ENCODE measurements around the gene FHOD3.

Gene FHOD3

GRCh38 chr18:36777566-36777965, 480.1 kb downstream of the FHOD3 start:
- no peak for TF ChIP-seq SPI1 (IDR thresholded peaks at IDR 0.05; ENCODE audit: low read depth, low read length)
- TF ChIP-seq POU2F2 (IDR thresholded peaks at IDR 0.05; ENCODE audit: low read depth, low read length) = no peak
- TF ChIP-seq TAF1 (IDR thresholded peaks at IDR 0.05; ENCODE audit: low read depth, low read length) = no peak
- TF ChIP-seq POLR2A (IDR thresholded peaks at IDR 0.05; ENCODE audit: low read depth, low read length) = no peak
- TF ChIP-seq PAX5 (IDR thresholded peaks at IDR 0.05; ENCODE audit: insufficient read depth, low read length, severe bottlenecking) = no peak
- TF ChIP-seq POLR2AphosphoS5 (IDR thresholded peaks at IDR 0.05; ENCODE audit: low read depth, low read length) = no peak
- FAIRE-seq (no peak), DNase-seq (ENCODE audit: insufficient read length, low spot score) (no peak)

GRCh38 chr18:36780748-36781147, 483.2 kb downstream of the FHOD3 start:
- no peak for TF ChIP-seq PAX5 (IDR thresholded peaks at IDR 0.05; ENCODE audit: insufficient read depth, low read length, severe bottlenecking)
- no peak for TF ChIP-seq POLR2AphosphoS5 (IDR thresholded peaks at IDR 0.05; ENCODE audit: low read depth, low read length)
- no peak for TF ChIP-seq POU2F2 (IDR thresholded peaks at IDR 0.05; ENCODE audit: low read depth, low read length)
- no peak for TF ChIP-seq SPI1 (IDR thresholded peaks at IDR 0.05; ENCODE audit: low read depth, low read length)
- TF ChIP-seq POLR2A (IDR thresholded peaks at IDR 0.05; ENCODE audit: low read depth, low read length) = no peak
- TF ChIP-seq TAF1 (IDR thresholded peaks at IDR 0.05; ENCODE audit: low read depth, low read length) = no peak
- DNase-seq (ENCODE audit: insufficient read length, low spot score) (no peak), FAIRE-seq (no peak)

- TF ChIP-seq POLR2AphosphoS5 (IDR thresholded peaks at IDR 0.05; ENCODE audit: low read depth, low read length) (no peak), POU2F2 (IDR thresholded peaks at IDR 0.05; ENCODE audit: low read depth, low read length) (no peak), SPI1 (IDR thresholded peaks at IDR 0.05; ENCODE audit: low read depth, low read length) (no peak), TAF1 (IDR thresholded peaks at IDR 0.05; ENCODE audit: low read depth, low read length) (no peak), PAX5 (IDR thresholded peaks at IDR 0.05; ENCODE audit: insufficient read depth, low read length, severe bottlenecking) (no peak), POLR2A (IDR thresholded peaks at IDR 0.05; ENCODE audit: low read depth, low read length) (no peak)
- DNase-seq (ENCODE audit: insufficient read length, low spot score) (no peak), FAIRE-seq (no peak)
Measured at GRCh38 chr18:36782710-36783109, 485.2 kb downstream of the FHOD3 start.

- no peak for FAIRE-seq
Measured at GRCh38 chr18:36783792-36784191, 486.3 kb downstream of the FHOD3 start.

GRCh38 chr18:36786686-36787085, 489.2 kb downstream of the FHOD3 start:
- no peak for FAIRE-seq
- TF ChIP-seq TAF1 (IDR thresholded peaks at IDR 0.05; ENCODE audit: low read depth, low read length) (no peak), POLR2A (IDR thresholded peaks at IDR 0.05; ENCODE audit: low read depth, low read length) (no peak), PAX5 (IDR thresholded peaks at IDR 0.05; ENCODE audit: insufficient read depth, low read length, severe bottlenecking) (no peak), POLR2AphosphoS5 (IDR thresholded peaks at IDR 0.05; ENCODE audit: low read depth, low read length) (no peak), POU2F2 (IDR thresholded peaks at IDR 0.05; ENCODE audit: low read depth, low read length) (no peak), SPI1 (IDR thresholded peaks at IDR 0.05; ENCODE audit: low read depth, low read length) (no peak)
- no peak for DNase-seq (ENCODE audit: insufficient read length, low spot score)

More at GRCh38 chr18:36783792-36784191, 486.3 kb downstream of the FHOD3 start:
- no peak for TF ChIP-seq SPI1 (IDR thresholded peaks at IDR 0.05; ENCODE audit: low read depth, low read length)
- TF ChIP-seq POLR2A (IDR thresholded peaks at IDR 0.05; ENCODE audit: low read depth, low read length) = no peak
- no peak for TF ChIP-seq PAX5 (IDR thresholded peaks at IDR 0.05; ENCODE audit: insufficient read depth, low read length, severe bottlenecking)
- no peak for TF ChIP-seq TAF1 (IDR thresholded peaks at IDR 0.05; ENCODE audit: low read depth, low read length)
- TF ChIP-seq POLR2AphosphoS5 (IDR thresholded peaks at IDR 0.05; ENCODE audit: low read depth, low read length) = no peak
- TF ChIP-seq POU2F2 (IDR thresholded peaks at IDR 0.05; ENCODE audit: low read depth, low read length) = no peak
- DNase-seq (ENCODE audit: insufficient read length, low spot score) = no peak

- DNase-seq (ENCODE audit: insufficient read length, low spot score) = no peak
- no peak for FAIRE-seq
- TF ChIP-seq POLR2AphosphoS5 (IDR thresholded peaks at IDR 0.05; ENCODE audit: low read depth, low read length) = no peak
- no peak for TF ChIP-seq SPI1 (IDR thresholded peaks at IDR 0.05; ENCODE audit: low read depth, low read length)
Measured at GRCh38 chr18:36792634-36793283, 495.2 kb downstream of the FHOD3 start.

- FAIRE-seq = no peak
- DNase-seq (ENCODE audit: insufficient read length, low spot score) = no peak
- no peak for TF ChIP-seq POLR2AphosphoS5 (IDR thresholded peaks at IDR 0.05; ENCODE audit: low read depth, low read length)
Measured at GRCh38 chr18:36798738-36799473, 501.4 kb downstream of the FHOD3 start.

GRCh38 chr18:36805105-36805504, 507.6 kb downstream of the FHOD3 start:
- no peak for FAIRE-seq
- TF ChIP-seq POLR2AphosphoS5 (IDR thresholded peaks at IDR 0.05; ENCODE audit: low read depth, low read length) (no peak), PAX5 (IDR thresholded peaks at IDR 0.05; ENCODE audit: insufficient read depth, low read length, severe bottlenecking) (no peak), SPI1 (IDR thresholded peaks at IDR 0.05; ENCODE audit: low read depth, low read length) (no peak), POLR2A (IDR thresholded peaks at IDR 0.05; ENCODE audit: low read depth, low read length) (no peak), TAF1 (IDR thresholded peaks at IDR 0.05; ENCODE audit: low read depth, low read length) (no peak), POU2F2 (IDR thresholded peaks at IDR 0.05; ENCODE audit: low read depth, low read length) (no peak)
- DNase-seq (ENCODE audit: insufficient read length, low spot score) = no peak

- FAIRE-seq (no peak), DNase-seq (ENCODE audit: insufficient read length, low spot score) (no peak)
- no peak for TF ChIP-seq PAX5 (IDR thresholded peaks at IDR 0.05; ENCODE audit: insufficient read depth, low read length, severe bottlenecking)
Measured at GRCh38 chr18:36808681-36809080, 511.2 kb downstream of the FHOD3 start.

Measured in GM12891 (cell line).